Epithelial cell of proximal tubule (primary cell): Measurements from ENCODE around the gene PATE2. TPM values are rescaled to one million over a fixed set of nuclear protein-coding genes. Genes with fewer than 3 reads are reported as not detected.

Experiments
- DNase-seq: peaks from one replicate; pipeline ENCODE4 v3.0.0-alpha.2; 2011; ENCODE audit warnings: low read depth
- H3K4me3 ChIP-seq: 2 replicates; pipeline ENCODE4 v1.5.1; 2011; ENCODE audit warnings: low read depth, mild to moderate bottlenecking, low read length
- CTCF ChIP-seq: conservative IDR thresholded peaks from 2 replicates; pipeline ENCODE4 v1.5.1; 2012; ENCODE audit warnings: low read depth, mild to moderate bottlenecking, low read length
- total RNA-seq: library from RNA; depleted of rRNA; stranded (reverse); fragments of >200 nt; gene quantifications from 2 replicates; pipeline ENCODE4 v1.2.3, GENCODE V29; 2015

PATE2 gene
- total RNA-seq, 1 donor from 2014 or later: not detected

GRCh38 chr11:125740617-125741016 is 38.0 kb downstream of the PATE2 start:
- H3K4me3 ChIP-seq: no peak overlapping the region
- TF ChIP-seq CTCF: no peak
- DNase-seq: no peak

GRCh38 chr11:125728969-125729368 is 49.7 kb downstream of the PATE2 start:
- no peak for TF ChIP-seq CTCF
- no peak overlapping the region for H3K4me3 ChIP-seq
- DNase-seq: no peak

Other genes starting within 250 kb of the PATE2 start
- 140 and 169 TPM in 2 replicates for gene EI24, start 209.4 kb downstream of the PATE2 start, total RNA-seq
- 170 and 190 TPM in 2 replicates for gene STT3A, start 186.0 kb downstream of the PATE2 start, total RNA-seq
- 43.2 and 48.9 TPM in 2 replicates for gene CHEK1, start 153.7 kb downstream of the PATE2 start, total RNA-seq
- not detected in 2 replicates for gene ACRV1, start 98.0 kb downstream of the PATE2 start, total RNA-seq
- not detected in 2 replicates for gene PATE1, start 32.5 kb downstream of the PATE2 start, total RNA-seq
- gene PATE3, start 9.3 kb upstream of the PATE2 start, total RNA-seq: not detected in 2 replicates
- not detected in 2 replicates for gene PATE4, start 54.5 kb upstream of the PATE2 start, total RNA-seq
- gene HYLS1, start 108.8 kb upstream of the PATE2 start, total RNA-seq: 9.3 and 11.3 TPM in 2 replicates
- gene PUS3, start 124.4 kb upstream of the PATE2 start, total RNA-seq: 7.1 and 8.0 TPM in 2 replicates
- 0.14 TPM in 1 of 2 replicates, not detected in the other for gene DDX25, start 125.7 kb upstream of the PATE2 start, total RNA-seq
- not detected in 2 replicates for gene VSIG10L2, start 167.2 kb upstream of the PATE2 start, total RNA-seq